Caco-2 (cell line): ENCODE measurements around the gene FBXL7. TPM values are rescaled to one million over a fixed set of nuclear protein-coding genes. Genes with fewer than 3 reads are reported as not detected.

Source experiments
- BruUV-seq: library from RNA; stranded (reverse); fragments of 400-500 nt; replicated peaks from 2 replicates; lab custom pipeline; 2021; lab: Mats Ljungman, UMichigan
- CTCF ChIA-PET: fragments of 300-600 bp; sonication (Branson Sonifier 250); formaldehyde crosslinking; loops from one replicate; lab custom pipeline; 2022; ENCODE audit warnings: antibody characterized with exemption; lab: Charles Lee
- POLR2A ChIA-PET: fragments of 300-600 bp; sonication (Branson Sonifier 250); formaldehyde crosslinking; loops from one replicate; lab custom pipeline; 2022; ENCODE audit warnings: antibody characterized with exemption; lab: Charles Lee
- DNase-seq, 2 experiments: peaks; one replicate each; pipeline versions ENCODE4 v3.0.0 to v3.0.0-alpha.2; 2020 to 2022
- H3K27me3 ChIP-seq: replicated peaks from 2 replicates; pipeline ENCODE4 v1.6.0; 2011; ENCODE audit warnings: low read length; ENCODE audit not compliant: control insufficient read depth, insufficient read depth
- H3K36me3 ChIP-seq: 2 replicates; pipeline ENCODE4 v1.5.1; 2011; ENCODE audit warnings: low read length; ENCODE audit not compliant: control insufficient read depth, insufficient read depth
- H3K4me1 ChIP-seq: fragments of 250-450 bp; sonication (Bioruptor Pico); 2 replicates; pipeline ENCODE4 v1.5.1; 2020; ENCODE audit warnings: mild to moderate bottlenecking
- H3K4me3 ChIP-seq: 2 replicates; pipeline ENCODE4 v1.5.1; 2011; ENCODE audit warnings: low read depth, mild to moderate bottlenecking, control low read depth, low read length
- H3K9me3 ChIP-seq: fragments of 250-450 bp; sonication (Bioruptor Pico); 2 replicates; pipeline ENCODE4 v1.5.1; 2020; ENCODE audit warnings: mild to moderate bottlenecking, moderate library complexity
- H3K27ac Mint-ChIP-seq: one replicate; pipeline ENCODE4 v1.8.0; 2022; ENCODE audit warnings: mixed read lengths; ENCODE audit not compliant: unreplicated experiment
- H3K27me3 Mint-ChIP-seq: one replicate; pipeline ENCODE4 v1.8.0; 2022; ENCODE audit warnings: mixed read lengths; ENCODE audit not compliant: insufficient read depth, unreplicated experiment
- H3K36me3 Mint-ChIP-seq: one replicate; pipeline ENCODE4 v1.8.0; 2022; ENCODE audit warnings: mild to moderate bottlenecking, mixed read lengths; ENCODE audit not compliant: insufficient read depth, unreplicated experiment
- H3K4me1 Mint-ChIP-seq: one replicate; pipeline ENCODE4 v1.8.0; 2022; ENCODE audit warnings: low read depth, mixed read lengths; ENCODE audit not compliant: unreplicated experiment
- H3K4me3 Mint-ChIP-seq: one replicate; pipeline ENCODE4 v1.8.0; 2022; ENCODE audit warnings: mild to moderate bottlenecking, moderate library complexity, mixed read lengths; ENCODE audit not compliant: unreplicated experiment
- H3K9me3 Mint-ChIP-seq: one replicate; pipeline ENCODE4 v1.8.0; 2022; ENCODE audit warnings: mixed read lengths; ENCODE audit not compliant: unreplicated experiment
- intact Hi-C: fragments of 100-400 bp; cut with micrococcal nuclease; formaldehyde crosslinking; loops from one replicate; pipeline ENCODE4 v1.10.0; 2022; ENCODE audit not compliant: unreplicated experiment
- total RNA-seq: library from RNA; stranded (reverse); gene quantifications from 2 replicates; pipeline ENCODE4 v1.2.3, GENCODE V29; 2022
- TF ChIP-seq, protein P1 (sequence below), 2 experiments: fragments of 200-600 bp in 1 of 2; IDR thresholded peaks; 1 replicate in 1 of 2; 2 replicates in 1 of 2; pipeline versions ENCODE4 v1.5.1 to v1.8.0; 2011 to 2022; ENCODE audit warnings: antibody characterized with exemption in 1 of 2, control low read depth in 1 of 2, inconsistent platforms in 1 of 2, low read depth in 1 of 2, low read length in 1 of 2, mild to moderate bottlenecking in 1 of 2, moderate library complexity in 1 of 2; ENCODE audit not compliant: insufficient read depth in 1 of 2, severe bottlenecking in 1 of 2, unreplicated experiment in 1 of 2

The FBXL7 gene
- total RNA-seq, 1 experiment from 2014 or later, result not detected

DNA sequence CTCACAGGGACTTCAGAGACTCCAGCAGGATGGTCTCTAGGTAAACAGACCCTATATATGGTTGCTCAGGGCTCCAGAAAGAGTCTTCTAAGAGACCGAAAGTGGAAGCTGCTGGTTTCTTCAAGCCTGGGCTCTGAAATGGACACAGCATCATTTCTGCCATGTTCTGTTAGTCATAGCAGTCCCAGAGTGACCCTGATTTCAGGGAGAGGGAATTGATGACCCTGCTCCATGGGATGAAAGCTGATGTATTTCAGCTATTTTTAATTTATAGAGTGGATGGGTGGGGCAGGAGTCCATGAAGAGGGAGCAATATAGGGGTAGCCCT lies 135.3 kb downstream of the FBXL7 start:
- no peaks in the 10 kb centered on the region for H3K4me1 ChIP-seq
- peaks cover 4% of the 10 kb centered on the region for H3K27me3 Mint-ChIP-seq
- CTCF ChIA-PET, result no interaction called here
- H3K4me3 Mint-ChIP-seq, result no peak overlapping the region
- H3K27me3 ChIP-seq, result no peaks in the 10 kb centered on the region
- no peaks in the 10 kb centered on the region for H3K36me3 ChIP-seq
- no peaks in the 10 kb centered on the region for H3K4me1 Mint-ChIP-seq
- no peaks in the 10 kb centered on the region for H3K9me3 Mint-ChIP-seq
- no TSS peak for BruUV-seq
- TF ChIP-seq, protein P1, sequence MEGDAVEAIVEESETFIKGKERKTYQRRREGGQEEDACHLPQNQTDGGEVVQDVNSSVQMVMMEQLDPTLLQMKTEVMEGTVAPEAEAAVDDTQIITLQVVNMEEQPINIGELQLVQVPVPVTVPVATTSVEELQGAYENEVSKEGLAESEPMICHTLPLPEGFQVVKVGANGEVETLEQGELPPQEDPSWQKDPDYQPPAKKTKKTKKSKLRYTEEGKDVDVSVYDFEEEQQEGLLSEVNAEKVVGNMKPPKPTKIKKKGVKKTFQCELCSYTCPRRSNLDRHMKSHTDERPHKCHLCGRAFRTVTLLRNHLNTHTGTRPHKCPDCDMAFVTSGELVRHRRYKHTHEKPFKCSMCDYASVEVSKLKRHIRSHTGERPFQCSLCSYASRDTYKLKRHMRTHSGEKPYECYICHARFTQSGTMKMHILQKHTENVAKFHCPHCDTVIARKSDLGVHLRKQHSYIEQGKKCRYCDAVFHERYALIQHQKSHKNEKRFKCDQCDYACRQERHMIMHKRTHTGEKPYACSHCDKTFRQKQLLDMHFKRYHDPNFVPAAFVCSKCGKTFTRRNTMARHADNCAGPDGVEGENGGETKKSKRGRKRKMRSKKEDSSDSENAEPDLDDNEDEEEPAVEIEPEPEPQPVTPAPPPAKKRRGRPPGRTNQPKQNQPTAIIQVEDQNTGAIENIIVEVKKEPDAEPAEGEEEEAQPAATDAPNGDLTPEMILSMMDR (IDR thresholded peaks at IDR 0.05; ENCODE audit: insufficient read depth in 1 of 2, low read depth in 1 of 2, low read length in 1 of 2, severe bottlenecking in 1 of 2, unreplicated experiment in 1 of 2), result no peak
- POLR2A ChIA-PET, result no interaction called here
- intact Hi-C loops, result no loop called here
- no peaks in the 10 kb centered on the region for H3K36me3 Mint-ChIP-seq
- DNase-seq, result no peak
- H3K9me3 ChIP-seq, result no peaks in the 10 kb centered on the region
- no peak overlapping the region for H3K4me3 ChIP-seq
- H3K27ac Mint-ChIP-seq, result no peak overlapping the region

DNA sequence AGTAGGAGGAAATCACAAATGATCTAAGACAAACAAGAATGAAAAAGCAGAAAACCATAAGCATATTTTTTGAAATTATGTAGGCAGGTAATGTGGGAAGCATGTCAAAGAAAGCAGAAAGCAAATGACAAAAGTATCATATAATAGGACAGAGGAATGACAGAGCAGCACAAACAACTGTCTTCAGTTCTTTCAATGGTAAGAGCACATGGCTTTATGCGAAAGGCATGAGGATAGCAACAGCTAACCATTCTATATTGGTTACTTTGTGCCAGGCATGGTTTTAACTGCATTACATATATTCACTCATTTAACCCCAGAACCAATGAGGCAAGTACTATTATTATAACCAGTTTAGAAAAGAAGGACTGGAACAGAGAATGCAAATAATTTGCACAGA lies 137.4 kb downstream of the FBXL7 start:
- no peaks in the 10 kb centered on the region for H3K36me3 Mint-ChIP-seq
- H3K4me1 Mint-ChIP-seq, result no peaks in the 10 kb centered on the region
- BruUV-seq, result no TSS peak
- H3K27ac Mint-ChIP-seq, result no peak overlapping the region
- H3K4me3 ChIP-seq, result no peak overlapping the region
- ChIA-PET POLR2A (no interaction called here), CTCF (no interaction called here)
- no peaks in the 10 kb centered on the region for H3K9me3 Mint-ChIP-seq
- DNase-seq, result no peak
- H3K4me1 ChIP-seq, result no peaks in the 10 kb centered on the region
- peaks cover 7% of the 10 kb centered on the region for H3K27me3 Mint-ChIP-seq
- no peak overlapping the region for H3K4me3 Mint-ChIP-seq
- no peaks in the 10 kb centered on the region for H3K27me3 ChIP-seq
- TF ChIP-seq, protein P1 (IDR thresholded peaks at IDR 0.05; ENCODE audit: insufficient read depth in 1 of 2, low read depth in 1 of 2, low read length in 1 of 2, severe bottlenecking in 1 of 2, unreplicated experiment in 1 of 2), result no peak
- no peaks in the 10 kb centered on the region for H3K36me3 ChIP-seq
- intact Hi-C loops, result no loop called here
- H3K9me3 ChIP-seq, result no peaks in the 10 kb centered on the region

DNA sequence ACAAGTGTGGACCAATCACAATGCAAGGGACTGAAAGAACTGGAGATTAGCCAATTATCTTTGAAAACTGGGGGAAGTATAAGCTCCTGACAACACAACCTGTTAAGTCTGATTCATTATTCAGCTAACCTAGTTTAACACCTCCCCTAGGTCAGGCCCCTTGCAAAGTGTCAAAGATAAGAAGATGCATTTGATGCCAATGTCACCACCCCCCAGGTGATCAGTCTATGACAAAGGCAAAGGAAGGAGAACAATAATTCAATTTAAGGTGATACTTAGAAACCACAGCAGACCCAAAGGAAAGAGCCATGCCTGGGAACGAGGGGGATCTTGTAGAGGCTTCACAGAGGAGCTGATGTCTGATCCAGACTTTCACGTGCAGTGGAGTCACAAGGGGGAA lies 137.9 kb downstream of the FBXL7 start:
- intact Hi-C loops, result no loop called here
- Mint-ChIP-seq H3K4me3 (no peak overlapping the region), H3K36me3 (no peaks in the 10 kb centered on the region), H3K27ac (no peak overlapping the region), H3K9me3 (no peaks in the 10 kb centered on the region), H3K4me1 (no peaks in the 10 kb centered on the region), H3K27me3 (peaks cover 7% of the 10 kb centered on the region)
- ChIA-PET POLR2A (no interaction called here), CTCF (no interaction called here)
- Histone ChIP-seq H3K27me3 (no peaks in the 10 kb centered on the region), H3K4me3 (no peak overlapping the region), H3K4me1 (no peaks in the 10 kb centered on the region), H3K9me3 (no peaks in the 10 kb centered on the region), H3K36me3 (no peaks in the 10 kb centered on the region)
- BruUV-seq, result no TSS peak
- DNase-seq, result no peak
- TF ChIP-seq, protein P1 (IDR thresholded peaks at IDR 0.05; ENCODE audit: insufficient read depth in 1 of 2, low read depth in 1 of 2, low read length in 1 of 2, severe bottlenecking in 1 of 2, unreplicated experiment in 1 of 2), result no peak
